Stimulated activated CD8-positive, alpha-beta memory T cell treated with anti-CD3 and anti-CD28 coated beads, Interleukin-12 subunit alpha, Interleukin-12 subunit beta, amount 100 ng/mL, for 1 hour (primary cell): ENCODE data around the gene RREB1.

Experiments used
- DNase-seq: peaks from one replicate; pipeline ENCODE4 v3.0.0-alpha.2; 2020; ENCODE audit warnings: low read depth

RREB1 gene

GRCh38 chr6:7193122-7193521 lies 85.4 kb downstream of the RREB1 start:
- no peak for DNase-seq

GRCh38 chr6:7194657-7195056 lies 86.9 kb downstream of the RREB1 start:
- no peak for DNase-seq

- no peak for DNase-seq
Observed at GRCh38 chr6:7195339-7196018, 87.7 kb downstream of the RREB1 start.

- DNase-seq = no peak
Observed at GRCh38 chr6:7196019-7196402, 88.2 kb downstream of the RREB1 start.

GRCh38 chr6:7196685-7197283 lies 89.0 kb downstream of the RREB1 start:
- DNase-seq = no peak

GRCh38 chr6:7197747-7198146 lies 90.0 kb downstream of the RREB1 start:
- DNase-seq = no peak

- no peak for DNase-seq
Observed at GRCh38 chr6:7198833-7199800, 91.4 kb downstream of the RREB1 start.

- no peak for DNase-seq
Observed at GRCh38 chr6:7200598-7201443, 93.1 kb downstream of the RREB1 start.

GRCh38 chr6:7201444-7201731 lies 93.6 kb downstream of the RREB1 start:
- DNase-seq = no peak

- no peak for DNase-seq
Observed at GRCh38 chr6:7201732-7202541, 94.2 kb downstream of the RREB1 start.

GRCh38 chr6:7202950-7203349 lies 95.2 kb downstream of the RREB1 start:
- DNase-seq = no peak

- no peak for DNase-seq
Observed at GRCh38 chr6:7203939-7204338, 96.2 kb downstream of the RREB1 start.

GRCh38 chr6:7204726-7205125 lies 97.0 kb downstream of the RREB1 start:
- DNase-seq = no peak

GRCh38 chr6:7207720-7208119 lies 100.0 kb downstream of the RREB1 start:
- no peak for DNase-seq

GRCh38 chr6:7213416-7213815 lies 105.7 kb downstream of the RREB1 start:
- DNase-seq = no peak

GRCh38 chr6:7214468-7214867 lies 106.7 kb downstream of the RREB1 start:
- no peak for DNase-seq

GRCh38 chr6:7215131-7215530 lies 107.4 kb downstream of the RREB1 start:
- no peak for DNase-seq

- DNase-seq = no peak
Observed at GRCh38 chr6:7215798-7216231, 108.1 kb downstream of the RREB1 start.

GRCh38 chr6:7216941-7217621 lies 109.3 kb downstream of the RREB1 start:
- no peak for DNase-seq

- no peak for DNase-seq
Observed at GRCh38 chr6:7218406-7218988, 110.7 kb downstream of the RREB1 start.
